22Rv1 (cell line): Measurements from ENCODE around the gene HTR4.

ENCODE experiments used
- CTCF ChIP-seq: fragments of 450-650 bp; IDR thresholded peaks from 2 replicates; pipeline ENCODE4 v1.5.1; 2017; ENCODE audit warnings: mild to moderate bottlenecking
- ZFX ChIP-seq: fragments of 450-650 bp; IDR thresholded peaks from 2 replicates; pipeline ENCODE4 v1.6.1; 2017; ENCODE audit warnings: antibody characterized with exemption, borderline replicate concordance

DNA sequence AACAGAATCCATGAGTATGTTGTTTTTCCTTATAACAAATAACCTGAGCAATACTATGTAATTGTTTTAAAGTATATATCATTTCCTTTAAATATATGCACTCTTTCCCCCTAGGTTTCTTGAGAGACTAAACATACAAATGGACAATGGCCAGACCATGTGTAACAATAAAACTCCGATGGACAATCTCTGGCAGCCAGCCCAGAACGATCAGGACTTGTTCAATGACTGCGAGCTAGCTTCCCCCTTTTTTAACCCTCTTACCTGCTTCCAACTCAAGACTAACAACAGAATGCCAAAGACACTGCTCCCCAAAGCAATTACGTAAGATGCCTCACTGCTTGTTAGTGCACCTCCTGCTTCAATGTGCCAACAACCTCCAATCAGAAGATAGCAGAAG is 94.9 kb downstream of the HTR4 start:
- no peak for TF ChIP-seq CTCF
- TF ChIP-seq ZFX = no peak
